GM19372 (cell line): ENCODE measurements around the gene ADAM8.
"Not testable (repeated sequence)": the region's sequence is repeated elsewhere in the genome, so short reads cannot be mapped to it uniquely, and the experiment has no call there.

Experiments
- ATAC-seq: cut with Tn5 transposase; IDR thresholded peaks from one replicate; pipeline ENCODE4 v1.9.1; 2021; ENCODE audit warnings: mild to moderate bottlenecking, low read depth, moderate library complexity; ENCODE audit not compliant: unreplicated experiment

The ADAM8 gene

GRCh38 chr10:133235932-133236331 lies 40.7 kb downstream of the ADAM8 start:
- no peak for ATAC-seq

GRCh38 chr10:133235265-133235855 lies 41.3 kb downstream of the ADAM8 start:
- no peak for ATAC-seq

- ATAC-seq = not testable (repeated sequence)
Observed at GRCh38 chr10:133234796-133235195, 41.9 kb downstream of the ADAM8 start.

GRCh38 chr10:133231946-133232574 lies 44.6 kb downstream of the ADAM8 start:
- ATAC-seq = no peak

GRCh38 chr10:133231244-133231945 lies 45.3 kb downstream of the ADAM8 start:
- no peak for ATAC-seq

- ATAC-seq = no peak
Observed at GRCh38 chr10:133230387-133231195, 46.1 kb downstream of the ADAM8 start.

GRCh38 chr10:133230044-133230361 lies 46.7 kb downstream of the ADAM8 start, which contains the start of gene UTF1:
TSS of gene UTF1 (plus strand) at chr10:133230217. CDS start at chr10:133230289, 72 bp downstream.
- no peak for ATAC-seq

- ATAC-seq = no peak
Observed at GRCh38 chr10:133229265-133230043, 47.2 kb downstream of the ADAM8 start.

- no peak for ATAC-seq
Observed at GRCh38 chr10:133227256-133227655, 49.4 kb downstream of the ADAM8 start.

- no peak for ATAC-seq
Observed at GRCh38 chr10:133226251-133226808, 50.3 kb downstream of the ADAM8 start.

GRCh38 chr10:133225707-133226191 lies 50.9 kb downstream of the ADAM8 start:
- ATAC-seq = no peak

GRCh38 chr10:133224756-133225372 lies 51.8 kb downstream of the ADAM8 start:
- ATAC-seq = no peak

- ATAC-seq = no peak
Observed at GRCh38 chr10:133224076-133224475, 52.6 kb downstream of the ADAM8 start.

GRCh38 chr10:133221756-133222155 lies 54.9 kb downstream of the ADAM8 start:
- ATAC-seq = not testable (repeated sequence)

GRCh38 chr10:133221331-133221730 lies 55.3 kb downstream of the ADAM8 start:
- ATAC-seq = no peak

- no peak for ATAC-seq
Observed at GRCh38 chr10:133219782-133220181, 56.9 kb downstream of the ADAM8 start.

- no peak for ATAC-seq
Observed at GRCh38 chr10:133218891-133219290, 57.8 kb downstream of the ADAM8 start.

GRCh38 chr10:133217800-133218589 lies 58.7 kb downstream of the ADAM8 start:
- ATAC-seq = no peak

- ATAC-seq = no peak
Observed at GRCh38 chr10:133216776-133217175, 59.9 kb downstream of the ADAM8 start.
